HEK293T (cell line): Measurements from ENCODE around the gene FBP2.
"Not testable (repeated sequence)": the region's sequence is repeated elsewhere in the genome, so short reads cannot be mapped to it uniquely, and the experiment has no call there.

Experiments
- ARNT ChIP-seq: fragments of 450-650 bp; IDR thresholded peaks from 2 replicates; pipeline ENCODE4 v1.6.1; 2017; ENCODE audit warnings: mild to moderate bottlenecking
- BHLHE40 ChIP-seq: fragments of 450-650 bp; IDR thresholded peaks from 2 replicates; pipeline ENCODE4 v1.6.1; 2016; ENCODE audit warnings: mild to moderate bottlenecking, moderate library complexity, borderline replicate concordance
- CTBP1 ChIP-seq: fragments of 450-650 bp; IDR thresholded peaks from 2 replicates; pipeline ENCODE4 v1.6.1; 2016; ENCODE audit warnings: borderline replicate concordance
- ELF4 ChIP-seq: fragments of 450-650 bp; IDR thresholded peaks from 2 replicates; pipeline ENCODE4 v1.6.1; 2017; ENCODE audit warnings: antibody characterized with exemption
- FOXA1 ChIP-seq: fragments of 450-650 bp; IDR thresholded peaks from 2 replicates; pipeline ENCODE4 v1.6.1; 2016; ENCODE audit warnings: mild to moderate bottlenecking
- FOXK2 ChIP-seq: fragments of 450-650 bp; IDR thresholded peaks from 2 replicates; pipeline ENCODE4 v1.6.1; 2016; ENCODE audit warnings: mild to moderate bottlenecking
- FOXM1 ChIP-seq: fragments of 450-650 bp; IDR thresholded peaks from 2 replicates; pipeline ENCODE4 v1.6.1; 2017; ENCODE audit warnings: mild to moderate bottlenecking, borderline replicate concordance
- HDGF ChIP-seq: fragments of 450-650 bp; IDR thresholded peaks from 2 replicates; pipeline ENCODE4 v1.6.1; 2017; ENCODE audit warnings: antibody characterized with exemption, borderline replicate concordance
- LEF1 ChIP-seq: fragments of 450-650 bp; IDR thresholded peaks from 2 replicates; pipeline ENCODE4 v1.6.1; 2017; ENCODE audit warnings: mild to moderate bottlenecking, borderline replicate concordance
- SUZ12 ChIP-seq: fragments of 450-650 bp; IDR thresholded peaks from 2 replicates; pipeline ENCODE4 v1.6.1; 2016; ENCODE audit warnings: mild to moderate bottlenecking

DNA sequence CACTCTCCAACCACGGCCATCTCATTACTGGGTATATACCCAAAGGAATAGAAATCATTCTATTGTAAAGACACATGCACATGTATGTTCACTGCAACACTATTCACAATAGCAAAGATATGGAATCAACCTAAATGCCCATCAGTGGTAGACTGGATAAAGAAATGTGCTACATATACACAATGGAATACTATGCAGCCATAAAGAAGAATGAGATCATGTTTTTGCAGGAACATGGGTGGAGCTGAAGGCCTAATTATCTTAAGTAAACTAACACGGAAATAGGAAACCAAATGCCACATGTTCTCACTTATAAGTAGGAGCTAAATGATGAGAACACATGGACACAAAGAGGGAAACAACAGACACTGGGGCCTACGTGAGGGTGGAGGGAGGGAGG lies 29.3 kb downstream of the FBP2 start:
- not testable (repeated sequence) for TF ChIP-seq SUZ12, FOXA1, ARNT, CTBP1, FOXK2, LEF1, ELF4, HDGF, BHLHE40, FOXM1
